Hepatic stellate cell (primary cell): ENCODE results near the gene CCNL2.
"Not testable (repeated sequence)": the region's sequence is repeated elsewhere in the genome, so short reads cannot be mapped to it uniquely, and the experiment has no call there.

Experiments
- DNase-seq: peaks from one replicate; pipeline ENCODE4 v3.0.0; 2011; ENCODE audit warnings: low spot score

CCNL2 gene

DNA sequence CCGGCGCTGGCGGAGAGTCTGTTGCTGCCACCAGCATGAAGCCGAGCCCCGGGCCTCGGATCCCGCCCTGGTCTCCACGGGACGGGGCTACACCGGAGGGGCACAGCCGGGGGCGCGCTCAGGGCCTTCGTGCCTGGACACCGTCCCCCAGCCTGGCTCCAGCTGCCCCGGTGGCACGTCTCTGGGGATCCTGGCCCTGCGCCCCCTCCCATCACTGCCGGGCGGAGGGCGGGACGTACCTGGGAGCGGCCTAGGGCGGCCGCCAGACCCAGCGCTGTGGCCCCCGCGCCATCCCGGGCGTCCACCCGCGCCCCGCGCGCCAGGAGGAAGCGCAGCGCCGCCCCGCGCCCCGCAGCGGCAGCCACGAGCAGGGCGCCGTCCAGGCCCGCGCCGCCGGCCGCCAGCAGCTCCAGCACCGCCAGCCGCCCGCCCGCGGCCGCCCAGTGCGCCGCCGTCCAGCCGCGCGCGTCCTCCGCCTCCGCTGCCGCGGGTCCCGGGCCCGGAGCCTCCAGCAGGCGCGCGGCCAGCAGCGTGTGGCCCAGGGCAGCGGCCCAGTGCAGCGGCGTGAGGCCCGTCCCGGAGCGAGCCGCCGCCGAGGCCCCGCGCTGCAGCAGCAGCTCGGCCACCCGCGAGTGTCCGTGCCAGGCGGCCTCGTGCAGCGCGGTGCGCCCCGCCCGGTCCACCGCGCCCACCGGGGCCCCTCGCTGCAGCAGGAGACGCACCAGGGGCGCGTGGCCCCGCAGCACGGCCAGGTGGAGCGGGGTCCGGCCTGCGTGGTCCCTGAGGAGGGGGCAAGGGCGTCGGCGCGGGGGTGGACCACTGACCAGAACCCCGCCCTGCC, 20.9 kb upstream of the CCNL2 start:
- peak; percentile 38 for DNase-seq

DNA sequence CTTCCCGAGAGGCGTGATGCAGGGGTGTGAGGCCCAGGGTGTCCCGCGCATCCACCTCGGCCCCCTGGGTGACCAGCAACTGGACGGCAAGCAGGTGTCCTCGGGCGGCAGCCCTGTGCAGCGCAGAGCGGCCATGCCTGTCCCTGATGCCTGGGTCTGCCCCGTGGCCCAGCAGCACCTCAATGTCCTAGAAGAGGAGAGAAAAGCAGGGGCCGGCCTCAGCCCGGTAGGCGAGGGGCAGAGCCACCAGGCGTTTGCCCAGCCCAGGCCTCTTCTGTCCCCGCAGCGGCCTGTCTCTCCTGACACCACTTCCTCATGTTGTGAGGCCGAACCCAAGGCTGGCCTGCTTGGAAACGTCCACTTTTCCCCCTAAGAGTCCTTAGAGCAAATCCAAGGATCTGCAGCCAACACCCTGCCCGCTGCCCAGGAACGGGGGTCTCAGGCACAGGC, 20.3 kb upstream of the CCNL2 start:
- no peak for DNase-seq

DNA sequence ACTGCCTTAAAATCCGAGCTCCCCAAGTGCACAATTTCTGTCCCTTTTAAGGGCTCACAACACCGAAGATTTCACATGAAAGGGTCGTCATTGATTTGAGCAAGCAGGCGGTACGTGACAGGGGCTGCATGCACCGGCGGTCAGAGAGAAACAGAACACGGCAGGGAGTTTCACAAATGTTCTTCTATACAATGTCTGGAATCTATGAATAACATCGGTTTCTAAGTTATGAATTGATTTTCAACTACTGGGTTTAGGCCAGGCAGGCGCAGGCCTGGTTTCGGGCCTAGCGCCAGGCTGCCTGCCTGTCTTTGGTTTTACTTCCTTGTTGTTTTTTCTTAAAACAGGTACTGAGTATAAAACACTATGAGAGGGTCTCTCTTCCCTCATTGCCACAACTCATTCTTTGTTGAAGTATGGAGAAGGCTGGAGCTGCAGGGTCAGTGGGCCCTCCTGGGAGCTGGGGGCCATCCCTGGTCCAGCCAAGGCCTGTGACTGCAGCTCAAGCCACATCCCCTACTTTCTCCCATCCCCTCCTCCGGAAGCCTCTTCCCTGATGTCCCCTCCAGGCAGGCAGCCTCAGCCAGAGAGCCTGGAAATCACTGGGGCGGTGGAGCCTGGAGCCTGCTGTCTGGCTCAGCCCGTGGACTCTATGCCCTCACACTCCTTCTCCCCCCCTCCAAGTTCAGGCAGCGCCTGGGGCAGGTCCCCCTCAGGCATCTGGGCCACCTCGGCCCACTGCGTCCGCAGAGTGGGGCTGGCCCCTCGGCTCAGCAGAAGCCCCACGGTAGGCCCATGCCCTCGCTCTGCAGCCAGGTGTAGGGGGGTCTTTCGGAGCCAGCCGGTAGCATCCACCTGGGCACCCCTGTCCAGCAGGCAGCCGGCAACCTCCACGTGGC, 19.6 kb upstream of the CCNL2 start:
- DNase-seq: no peak

DNA sequence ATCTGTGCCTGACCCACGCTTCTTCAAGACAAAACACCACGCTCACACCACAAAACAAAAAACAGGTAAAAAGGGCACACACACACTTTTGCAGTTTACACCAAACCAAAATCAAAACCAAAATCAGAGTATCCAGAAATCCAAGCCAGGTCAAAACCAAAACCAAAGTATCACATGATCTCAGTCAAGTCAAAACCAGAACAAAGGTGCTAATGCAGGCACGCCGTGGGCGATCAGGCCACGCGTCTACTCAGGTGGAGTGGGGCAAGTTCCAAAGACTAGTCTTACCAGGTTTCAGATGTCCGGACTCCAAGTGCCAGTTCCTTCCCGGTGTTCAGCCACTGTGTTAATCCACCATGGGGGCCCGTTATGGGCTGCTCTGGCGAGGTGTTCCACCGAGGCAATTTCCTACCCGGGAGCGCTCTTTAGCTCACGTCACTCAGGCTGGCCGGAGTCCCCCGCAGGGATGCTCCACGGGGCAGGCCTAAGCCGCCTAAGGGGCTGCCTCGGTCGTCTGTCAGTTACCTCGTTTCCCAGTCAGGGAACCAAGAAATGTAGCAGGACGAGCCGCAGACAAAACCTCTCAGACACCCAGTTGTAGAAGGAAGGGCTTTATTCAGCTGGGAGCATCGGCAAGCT, 18.8 kb upstream of the CCNL2 start:
- not testable (repeated sequence) for DNase-seq

DNA sequence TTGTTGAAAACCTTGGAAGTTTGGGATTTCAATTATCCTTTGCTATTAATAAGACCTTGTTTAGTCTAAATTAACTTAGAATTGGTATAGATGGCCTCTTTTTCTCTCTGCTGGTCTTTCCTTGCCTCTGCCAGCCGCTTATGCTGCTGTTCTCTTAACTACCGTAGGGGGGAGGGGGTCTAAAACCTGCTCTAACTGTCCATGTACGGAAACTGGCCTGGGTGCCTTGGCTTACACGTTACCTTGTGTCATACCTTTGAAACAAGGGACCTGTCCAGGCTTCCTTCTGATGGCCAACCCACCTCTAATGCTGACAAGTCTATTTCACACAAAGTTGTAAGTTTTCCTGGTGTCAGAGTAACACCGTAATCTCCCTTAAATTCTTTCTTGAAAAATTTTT, 18.3 kb upstream of the CCNL2 start:
- not testable (repeated sequence) for DNase-seq

DNA sequence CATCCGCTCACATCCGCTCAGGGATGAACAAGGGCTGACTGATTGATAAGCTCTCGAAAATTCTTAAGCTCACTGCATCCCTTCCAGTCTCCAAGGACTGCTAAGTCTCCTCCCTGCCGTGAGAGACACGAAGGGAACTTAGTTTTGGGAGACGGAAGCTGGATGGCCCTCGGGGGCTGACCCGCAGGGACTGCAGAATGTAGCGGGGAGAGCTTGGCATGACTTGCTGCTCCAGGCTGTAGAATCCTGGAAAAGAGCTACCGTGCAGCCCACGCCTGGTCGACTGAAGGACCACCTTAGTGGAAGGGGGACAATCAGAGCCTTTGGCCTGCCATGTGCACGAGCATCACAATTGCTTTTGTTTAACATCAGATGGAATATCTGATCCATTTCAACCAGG, 16.6 kb upstream of the CCNL2 start:
- DNase-seq: no peak

DNA sequence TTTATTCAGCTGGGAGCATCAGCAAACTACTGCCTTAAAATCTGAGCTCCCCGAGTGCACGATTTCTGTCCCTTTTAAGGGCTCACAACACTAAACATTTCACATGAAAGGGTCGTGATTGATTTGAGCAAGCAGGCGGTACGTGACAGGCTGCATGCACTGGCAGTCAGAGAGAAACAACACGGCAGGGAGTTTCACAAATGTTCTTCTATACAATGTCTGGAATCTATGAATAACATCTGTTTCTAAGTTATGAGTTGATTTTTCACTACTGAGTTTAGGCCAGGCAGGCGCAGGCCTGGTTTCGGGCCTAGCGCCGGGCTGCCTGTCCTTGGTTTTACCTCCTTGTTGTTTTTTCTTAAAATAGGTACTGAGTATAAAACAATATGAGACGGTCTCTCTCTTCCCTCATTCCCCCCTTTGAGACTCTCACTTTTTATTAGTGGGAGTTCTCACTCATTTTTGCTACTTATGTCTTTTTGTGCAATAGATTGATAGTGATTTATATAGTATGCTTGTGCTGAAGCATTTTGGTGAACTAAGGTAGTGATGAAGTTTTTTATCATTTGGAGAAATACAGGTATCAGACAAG, 13.3 kb upstream of the CCNL2 start:
- not testable (repeated sequence) for DNase-seq

DNA sequence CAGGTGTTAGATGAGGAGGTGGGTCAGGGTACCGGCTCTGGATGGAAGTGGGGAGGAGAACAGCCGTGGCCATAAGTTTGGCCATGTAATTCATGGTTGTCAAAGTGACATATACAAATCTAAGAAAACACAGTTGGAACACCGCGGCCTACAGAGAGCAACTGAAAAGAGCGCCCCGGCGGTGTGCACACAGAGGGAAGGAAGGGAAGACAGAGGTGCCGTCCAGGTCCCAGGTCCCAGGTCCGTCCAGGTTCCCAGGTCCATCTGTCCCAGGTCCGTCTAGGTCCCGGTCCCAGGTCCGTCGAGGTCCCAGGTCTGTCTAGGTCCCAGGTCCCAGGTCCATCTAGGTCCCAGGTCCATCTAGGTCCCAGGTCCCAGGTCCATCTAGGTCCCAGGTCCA, 12.5 kb upstream of the CCNL2 start:
- DNase-seq: no peak

DNA sequence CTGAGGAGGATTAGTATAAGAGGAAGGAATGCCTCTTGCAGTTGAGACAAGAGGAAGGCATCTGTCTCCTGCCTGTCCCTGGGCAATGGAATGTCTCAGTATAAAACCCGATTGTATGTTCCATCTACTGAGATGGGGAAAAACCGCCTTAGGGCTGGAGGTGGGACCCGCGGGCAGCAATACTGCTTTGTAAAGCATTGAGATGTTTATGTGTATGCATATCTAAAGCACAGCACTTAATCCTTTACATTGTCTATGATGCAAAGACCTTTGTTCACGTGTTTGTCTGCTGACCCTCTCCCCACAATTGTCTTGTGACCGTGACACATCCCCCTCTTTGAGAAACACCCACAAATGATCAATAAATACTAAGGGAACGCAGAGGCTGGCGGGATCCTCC, 11.1 kb upstream of the CCNL2 start:
- DNase-seq: not testable (repeated sequence)

DNA sequence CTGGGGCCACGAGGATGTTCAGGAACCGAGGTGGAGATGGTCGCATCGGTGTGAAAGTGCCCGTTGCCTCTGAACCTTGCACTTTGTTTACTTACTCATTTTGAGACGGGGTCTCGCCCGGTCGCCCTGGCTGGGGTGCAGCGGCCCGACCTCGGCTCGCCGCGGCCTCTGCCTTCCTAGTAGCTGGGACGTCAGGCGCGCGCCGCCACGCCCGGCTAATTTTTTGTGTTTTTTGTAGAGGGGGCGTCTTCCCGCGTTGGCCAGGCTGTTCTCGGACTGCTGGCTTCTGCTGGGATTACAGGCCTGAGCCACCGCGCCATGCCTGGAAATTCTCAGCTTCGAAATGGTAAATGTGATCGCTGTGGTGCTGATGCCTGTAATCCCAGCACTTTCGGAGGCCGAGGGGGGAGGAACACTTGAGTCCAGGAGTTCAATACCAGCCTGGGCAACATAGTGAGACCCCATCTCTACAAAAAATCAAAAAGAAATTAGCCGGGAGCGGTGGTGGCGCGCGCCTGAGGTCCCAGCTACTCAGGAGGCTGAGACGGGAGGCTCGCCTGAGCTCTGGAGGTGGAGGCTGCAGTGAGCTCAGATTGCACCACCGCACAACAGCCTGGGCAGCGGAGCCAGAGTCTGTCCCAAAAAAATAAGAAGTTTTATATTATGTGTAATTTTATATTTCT, 8.6 kb upstream of the CCNL2 start:
- DNase-seq: no peak

DNA sequence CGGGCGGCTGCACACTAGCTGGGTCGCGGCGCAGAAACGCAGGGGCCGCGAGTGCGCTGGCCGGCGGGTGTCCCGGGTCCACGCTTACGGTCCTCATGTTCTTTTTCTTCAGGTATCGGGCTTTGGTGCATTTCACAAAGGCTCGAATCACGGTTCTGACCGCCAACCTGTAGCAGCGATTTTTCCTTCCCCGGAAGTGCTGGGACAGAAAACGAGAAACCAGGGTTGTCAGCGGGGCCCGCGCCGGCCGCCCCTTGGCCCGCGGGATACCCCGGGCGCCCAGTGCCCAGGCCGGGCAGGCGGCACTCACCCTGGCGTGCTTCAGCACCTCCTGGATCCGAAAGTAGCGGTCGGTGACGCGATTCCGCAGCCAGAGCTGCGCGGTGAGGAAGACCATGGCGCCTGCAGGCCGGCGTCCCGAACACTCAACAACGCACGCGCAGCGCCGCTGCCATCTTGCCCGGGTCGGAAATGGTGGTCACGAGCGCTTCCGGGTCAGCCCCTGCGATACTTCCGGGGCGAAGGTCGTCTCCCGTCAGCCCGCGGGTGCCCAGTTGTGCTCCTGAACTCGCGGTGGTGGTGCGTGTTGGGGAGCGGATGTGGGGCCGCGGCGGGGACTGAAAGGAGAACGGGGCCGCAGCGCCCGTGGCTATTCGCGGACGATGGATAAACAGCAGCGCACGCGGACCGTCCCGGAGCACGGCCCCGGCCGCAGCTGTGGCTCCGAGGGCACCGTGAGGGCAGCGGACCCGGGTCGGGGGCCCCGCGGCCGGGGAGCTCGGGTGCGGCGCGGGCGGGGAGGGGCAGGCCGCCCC, 7.9 kb upstream of the CCNL2 start, which contains the start of gene MRPL20:
MRPL20 (minus strand) TSS at position 473 of the 815 bp plus-strand sequence; CDS start at position 397, 76 bp downstream.
- peak; percentile 97 for DNase-seq

DNA sequence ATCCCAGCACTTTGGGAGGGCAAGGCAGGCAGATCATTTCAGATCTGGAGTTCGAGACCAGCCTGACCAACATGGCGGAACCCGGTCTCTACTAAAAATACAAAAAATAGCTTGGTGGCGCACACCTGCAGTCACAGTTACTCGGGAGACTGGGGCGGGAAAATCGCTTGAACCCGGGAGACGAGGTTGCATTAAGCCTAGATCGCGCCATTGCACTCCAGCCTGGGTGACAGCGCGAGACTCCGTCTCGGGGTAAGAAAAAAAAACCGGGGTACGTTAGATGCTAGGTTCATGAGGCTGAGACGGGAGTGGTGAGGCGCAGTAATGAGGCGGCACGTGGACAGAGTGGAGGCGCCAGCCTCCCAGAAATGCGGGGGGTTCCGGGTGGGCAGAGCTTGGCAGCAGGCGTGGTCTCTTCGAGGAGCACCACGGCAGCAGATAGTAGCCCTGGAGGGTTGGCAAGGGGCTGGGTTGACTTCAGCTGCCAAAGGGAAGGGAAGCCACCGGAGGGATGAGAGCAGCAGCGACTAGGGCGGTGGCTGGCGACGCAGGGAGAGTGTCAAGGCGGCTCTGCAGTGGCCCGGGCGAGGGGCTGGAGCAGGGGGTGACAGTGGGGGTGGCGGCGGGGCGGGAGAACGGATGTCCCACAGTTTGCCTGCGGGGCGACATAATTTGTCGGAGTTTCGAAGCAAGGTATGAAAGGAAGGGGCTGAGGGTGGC, 7.1 kb upstream of the CCNL2 start:
- no peak for DNase-seq

DNA sequence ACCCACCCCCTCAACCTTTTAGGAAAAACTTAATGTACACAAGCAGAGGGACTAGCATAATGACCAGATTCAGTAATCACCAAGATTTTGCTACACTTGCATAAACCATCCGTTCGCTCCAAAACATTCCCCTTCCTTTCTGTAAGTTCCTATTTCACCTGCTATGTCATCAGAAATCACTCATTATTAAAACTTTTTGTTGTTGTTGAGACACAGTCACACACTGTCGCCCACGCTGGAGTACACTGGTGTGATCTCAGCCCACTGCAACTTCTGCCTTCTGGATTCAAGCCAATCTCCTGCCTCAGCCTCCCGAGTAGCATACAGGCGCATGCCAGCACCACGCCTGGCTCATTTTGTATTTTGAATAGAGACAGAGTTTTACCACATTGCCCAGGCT, 4.5 kb upstream of the CCNL2 start:
- no peak for DNase-seq

DNA sequence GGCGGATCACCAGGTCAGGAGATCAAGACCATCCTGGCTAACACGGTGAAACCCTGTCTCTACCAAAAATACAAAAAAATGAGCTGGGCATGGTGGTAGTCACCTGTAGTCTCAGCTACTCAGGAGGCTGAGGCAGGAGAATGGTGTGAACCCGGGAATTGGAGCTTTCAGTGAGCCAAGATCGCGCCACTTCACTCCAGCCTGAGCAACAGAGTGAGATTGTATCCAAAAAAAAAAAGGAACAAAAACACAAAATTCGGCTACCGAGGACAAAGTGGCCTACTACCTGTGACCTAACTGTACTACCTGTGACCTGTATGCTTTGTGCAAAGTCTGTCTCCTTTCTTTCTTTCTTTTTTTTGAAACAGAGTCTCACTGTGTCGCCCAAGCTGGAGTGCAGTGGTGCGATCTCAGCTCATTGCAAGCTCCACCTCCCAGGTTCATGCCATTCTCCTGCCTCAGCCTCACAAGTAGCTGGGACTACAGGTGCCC, 3.8 kb upstream of the CCNL2 start:
- not testable (repeated sequence) for DNase-seq

DNA sequence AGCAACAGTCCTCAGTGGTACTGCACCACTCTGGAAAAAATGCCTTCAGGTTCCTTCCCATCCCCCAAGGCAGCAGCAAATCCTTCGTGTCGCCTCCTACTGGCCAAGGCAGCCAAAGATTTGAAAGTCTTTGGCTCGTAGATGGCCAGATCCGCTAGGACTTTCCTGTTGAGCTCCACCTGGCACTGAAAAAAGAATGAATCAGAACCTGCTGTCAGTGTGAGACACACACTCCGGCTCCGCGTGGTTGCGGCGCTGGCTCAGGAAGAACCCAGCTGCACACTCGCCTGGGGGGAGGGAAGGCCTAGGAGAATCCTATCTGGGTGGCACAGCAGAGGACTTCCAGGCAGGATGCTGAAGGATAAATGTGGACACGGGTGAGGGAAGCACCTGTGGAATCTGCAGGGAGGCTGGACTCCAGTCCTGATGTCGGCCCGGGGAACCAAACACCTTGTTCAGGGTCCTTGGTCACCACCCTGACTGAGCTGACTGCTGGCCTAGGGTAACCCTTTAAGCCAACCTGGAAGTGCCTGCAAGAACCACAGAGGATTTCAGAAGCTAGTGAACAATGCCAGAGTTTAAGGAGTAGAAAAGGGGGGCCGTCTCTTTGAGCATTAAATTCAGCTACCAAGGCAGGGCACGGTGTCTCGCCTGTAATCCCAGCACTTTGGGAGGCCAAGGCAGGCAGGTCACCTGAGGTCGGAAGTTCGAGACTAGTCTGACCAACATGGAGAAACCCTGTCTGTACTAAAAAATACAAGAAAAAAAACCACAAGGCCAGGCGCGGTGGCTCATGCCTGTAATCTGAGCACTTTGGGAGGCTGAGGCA, 3.2 kb upstream of the CCNL2 start:
- DNase-seq: peak; percentile 73

DNA sequence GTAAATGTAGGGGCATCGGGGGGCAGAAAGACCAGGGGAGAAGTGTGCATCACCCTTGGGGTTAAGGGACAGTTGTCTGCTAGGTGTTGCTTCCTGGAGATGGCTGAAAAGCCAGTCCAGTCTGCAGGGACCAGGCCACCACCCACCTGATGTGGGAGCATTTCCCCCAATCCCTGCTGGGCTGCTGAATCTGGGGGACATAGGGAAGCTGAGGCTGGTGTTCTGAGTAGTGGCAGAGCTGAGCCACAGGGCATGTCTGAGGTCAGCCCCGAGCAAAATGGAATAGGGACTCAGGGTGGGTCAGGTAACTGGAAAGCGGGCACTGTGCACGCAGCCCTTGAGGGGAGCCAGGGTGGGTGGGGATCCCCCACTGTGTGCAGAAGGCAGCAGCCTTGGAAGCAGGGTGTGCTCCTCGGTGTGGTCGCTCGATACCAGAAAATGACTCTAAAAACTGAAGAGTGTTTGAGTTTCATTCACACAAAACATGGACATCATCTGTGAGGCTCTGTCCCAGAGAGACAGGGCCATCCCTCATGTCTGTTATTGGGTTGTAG, 2.4 kb upstream of the CCNL2 start:
- DNase-seq: no peak

DNA sequence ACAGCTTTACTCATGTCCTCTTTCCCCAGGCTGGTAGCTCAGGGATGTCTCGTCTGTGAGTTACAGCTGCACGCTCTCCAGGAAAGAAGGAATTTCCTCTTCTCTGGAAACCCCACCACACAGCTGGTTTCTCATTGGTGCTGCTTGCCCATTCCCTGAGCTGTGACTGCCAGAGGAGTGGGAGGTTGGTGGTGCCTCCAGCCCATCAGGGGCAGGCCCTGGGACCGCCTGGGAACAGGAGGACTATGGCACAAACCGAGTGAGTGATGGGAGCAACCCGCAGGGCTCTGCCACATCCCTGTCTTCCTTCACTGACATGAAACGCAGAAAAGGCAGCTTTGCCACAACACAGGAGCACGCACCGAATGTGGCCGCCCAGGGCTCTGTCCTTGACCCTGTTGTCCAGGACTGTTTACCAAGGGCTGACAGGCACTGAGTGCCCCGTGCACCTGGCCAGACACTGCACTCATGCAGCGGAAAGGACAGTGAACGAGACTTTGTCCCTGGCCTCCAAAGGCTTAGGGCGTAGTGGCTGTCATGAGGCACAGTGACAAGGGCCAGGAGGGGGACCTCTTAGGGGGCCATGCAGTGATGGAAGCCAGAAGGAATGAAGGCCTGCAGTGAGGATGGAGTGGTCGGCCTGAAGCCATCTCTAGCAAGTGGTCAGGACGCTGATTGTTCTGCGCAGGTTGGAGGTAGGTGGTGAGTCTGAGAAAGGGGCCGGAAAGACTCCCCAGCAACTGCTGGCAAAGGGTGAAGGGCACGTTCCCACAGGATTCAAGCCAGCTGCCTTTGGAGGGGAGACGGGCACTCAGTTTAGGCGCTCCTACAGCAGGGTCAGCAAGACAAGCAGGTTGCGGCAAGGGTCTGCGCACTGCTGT, 1.7 kb upstream of the CCNL2 start:
- DNase-seq: no peak
